HFFc6 (cell line): ENCODE measurements around the gene PBX3. TPM values are rescaled to one million over a fixed set of nuclear protein-coding genes. Genes with fewer than 3 reads are reported as not detected.

Source experiments
- DNase-seq: peaks from one replicate; pipeline ENCODE4 v3.0.0-alpha.2; 2018
- H3K27ac Mint-ChIP-seq: 2 replicates; pipeline ENCODE4 v1.8.0; 2020; ENCODE audit warnings: mild to moderate bottlenecking, mixed read lengths
- H3K27me3 Mint-ChIP-seq: 2 replicates; pipeline ENCODE4 v1.8.0; 2021; ENCODE audit warnings: mild to moderate bottlenecking, moderate library complexity, mixed read lengths; ENCODE audit not compliant: insufficient read depth
- H3K36me3 Mint-ChIP-seq: 2 replicates; pipeline ENCODE4 v1.8.0; 2021; ENCODE audit warnings: low read depth, mixed read lengths
- H3K4me1 Mint-ChIP-seq: 2 replicates; pipeline ENCODE4 v1.8.0; 2020; ENCODE audit warnings: low read depth, mixed read lengths
- H3K4me3 Mint-ChIP-seq: 2 replicates; pipeline ENCODE4 v1.8.0; 2020; ENCODE audit warnings: mild to moderate bottlenecking, moderate library complexity, mixed read lengths
- H3K9me3 Mint-ChIP-seq: 2 replicates; pipeline ENCODE4 v1.8.0; 2020; ENCODE audit warnings: mild to moderate bottlenecking, mixed read lengths
- CTCF ChIP-seq: fragments of 200-600 bp; sonication (generic); IDR thresholded peaks from 2 replicates; pipeline ENCODE4 v1.5.0; 2021; ENCODE audit warnings: antibody characterized with exemption, mild to moderate bottlenecking
- total RNA-seq, 6 experiments: library from RNA; stranded (reverse); fragmentation: NEBNext Ultra II Directional; extraction: Animal tissue kit (Norgen Biotek cat#: 25700); gene quantifications; 2 replicates in 1 of 6; 3 replicates in 5 of 6; pipeline ENCODE4 v1.2.3, GENCODE V29; 2021

The PBX3 gene
- total RNA-seq, 6 experiments from 2014 or later = 32.2 to 44.3 (median 40.3) TPM

- H3K36me3 Mint-ChIP-seq = no peaks in the 10 kb centered on the region
- peak overlapping the region; percentile 49; the same call in 1 of the 2 replicates for H3K4me3 Mint-ChIP-seq
- TF ChIP-seq CTCF = no peak
- DNase-seq = no peak
- no peaks in the 10 kb centered on the region for H3K9me3 Mint-ChIP-seq
- no peaks in the 10 kb centered on the region; the same call in 1 of the 2 replicates for H3K27me3 Mint-ChIP-seq
- H3K27ac Mint-ChIP-seq = peak overlapping the region; percentile 37; the same call in 1 of the 2 replicates
- H3K4me1 Mint-ChIP-seq = peaks cover 82% of the 10 kb centered on the region
These were observed 141.0 kb downstream of the PBX3 start for GRCh38 chr9:125888211-125888610.

- TF ChIP-seq CTCF = no peak
- Mint-ChIP-seq H3K27me3 (no peaks in the 10 kb centered on the region; the same call in 1 of the 2 replicates), H3K27ac (peak overlapping the region; percentile 72), H3K4me3 (peak overlapping the region; percentile 87), H3K9me3 (no peaks in the 10 kb centered on the region), H3K4me1 (peaks cover 78% of the 10 kb centered on the region), H3K36me3 (no peaks in the 10 kb centered on the region)
- DNase-seq = no peak
These were observed 141.9 kb downstream of the PBX3 start for GRCh38 chr9:125889112-125889475.

- Mint-ChIP-seq H3K9me3 (no peaks in the 10 kb centered on the region), H3K27me3 (no peaks in the 10 kb centered on the region; the same call in 1 of the 2 replicates), H3K4me1 (peaks cover 76% of the 10 kb centered on the region), H3K27ac (peak overlapping the region; percentile 93), H3K4me3 (peak overlapping the region; percentile 91), H3K36me3 (no peaks in the 10 kb centered on the region)
- no peak for DNase-seq
- TF ChIP-seq CTCF = no peak
These were observed 142.6 kb downstream of the PBX3 start for GRCh38 chr9:125889476-125890419.

GRCh38 chr9:125890826-125891225 lies 143.7 kb downstream of the PBX3 start:
- peak overlapping the region; percentile 93 for H3K27ac Mint-ChIP-seq
- H3K4me1 Mint-ChIP-seq = peaks cover 75% of the 10 kb centered on the region
- no peaks in the 10 kb centered on the region for H3K9me3 Mint-ChIP-seq
- DNase-seq = no peak
- TF ChIP-seq CTCF = no peak
- H3K27me3 Mint-ChIP-seq = no peaks in the 10 kb centered on the region; the same call in 1 of the 2 replicates
- no peak overlapping the region for H3K4me3 Mint-ChIP-seq
- H3K36me3 Mint-ChIP-seq = no peaks in the 10 kb centered on the region

- TF ChIP-seq CTCF = no peak
- Mint-ChIP-seq H3K9me3 (no peaks in the 10 kb centered on the region), H3K4me1 (peaks cover 57% of the 10 kb centered on the region), H3K27ac (no peak overlapping the region), H3K4me3 (no peak overlapping the region), H3K36me3 (no peaks in the 10 kb centered on the region), H3K27me3 (no peaks in the 10 kb centered on the region; the same call in 1 of the 2 replicates)
- no peak for DNase-seq
These were observed 146.1 kb downstream of the PBX3 start for GRCh38 chr9:125893277-125893676.
